Body of pancreas (tissue), 4 donors: ENCODE results near the gene C6orf89.

Experiments
- CTCF ChIP-seq, 7 experiments: fragments of 450-650 bp in 4 of 7; fragments of 200-600 bp in 3 of 7; sonication (generic) in 3 of 7; IDR thresholded peaks; one replicate each; pipeline ENCODE4 v1.5.1; 2016 to 2019; ENCODE audit warnings: antibody characterized with exemption in 7 of 7
- POLR2A ChIP-seq, 3 donors: fragments of 450-650 bp; IDR thresholded peaks; one replicate each; pipeline ENCODE4 v1.6.1; 2016; ENCODE audit warnings: antibody characterized with exemption in 3 of 3, mild to moderate bottlenecking in 2 of 3

- no peak for TF ChIP-seq CTCF (IDR thresholded peaks at IDR 0.05)
- no peak for TF ChIP-seq POLR2A (IDR thresholded peaks at IDR 0.05)
Measured at GRCh38 chr6:36907781-36908180, 22.0 kb downstream of the C6orf89 start.
